Effector CD8-positive, alpha-beta T cell (primary cell): ENCODE measurements around the gene SLC39A7.

Experiments used
- DNase-seq: peaks from one replicate; lab custom pipeline; 2025; lab: John Stamatoyannopoulos, UW

Gene SLC39A7

GRCh38 chr6:33190504-33191107, 10.1 kb upstream of the SLC39A7 start:
- no peak for DNase-seq

GRCh38 chr6:33191383-33192104, 9.1 kb upstream of the SLC39A7 start:
- DNase-seq: no peak

GRCh38 chr6:33192105-33192646, 8.5 kb upstream of the SLC39A7 start, which contains the start of gene COL11A2:
Gene COL11A2 (minus strand): TSS chr6:33192467. CDS start chr6:33192240, 227 bp downstream.
- peak; percentile 28 for DNase-seq

- DNase-seq: no peak
These were observed 7.7 kb upstream of the SLC39A7 start for GRCh38 chr6:33192671-33193602.

- no peak for DNase-seq
These were observed 7.0 kb upstream of the SLC39A7 start for GRCh38 chr6:33193619-33194018.

GRCh38 chr6:33194431-33194979, 6.2 kb upstream of the SLC39A7 start:
- no peak for DNase-seq

GRCh38 chr6:33195304-33196165, 5.1 kb upstream of the SLC39A7 start:
- DNase-seq: no peak

- DNase-seq: no peak
These were observed 3.1 kb upstream of the SLC39A7 start for GRCh38 chr6:33197431-33198048.

- no peak for DNase-seq
These were observed 2.4 kb upstream of the SLC39A7 start for GRCh38 chr6:33198159-33198852.

GRCh38 chr6:33198853-33199436, 1.7 kb upstream of the SLC39A7 start:
- no peak for DNase-seq

- DNase-seq: peak; percentile 69
These were observed 914 bp upstream of the SLC39A7 start for GRCh38 chr6:33199687-33200218.

- no peak for DNase-seq
These were observed 479 bp downstream of the SLC39A7 start for GRCh38 chr6:33201147-33201545.

- no peak for DNase-seq
These were observed 1.3 kb downstream of the SLC39A7 start for GRCh38 chr6:33201935-33202334.

- no peak for DNase-seq
These were observed 2.1 kb downstream of the SLC39A7 start for GRCh38 chr6:33202799-33203198.

- no peak for DNase-seq
These were observed 2.9 kb downstream of the SLC39A7 start for GRCh38 chr6:33203443-33204164.

GRCh38 chr6:33204165-33204414, 3.4 kb downstream of the SLC39A7 start:
- no peak for DNase-seq

GRCh38 chr6:33204415-33205190, 3.9 kb downstream of the SLC39A7 start, which contains the start of gene HSD17B8:
Gene HSD17B8 (plus strand): TSS chr6:33204655. CDS start chr6:33204669, 14 bp downstream.
- DNase-seq: peak; percentile 86
